ENCODE results near the gene GLIS1. TPM values are rescaled to one million over a fixed set of nuclear protein-coding genes. Genes with fewer than 3 reads are reported as not detected.

GLIS1 gene
- total RNA-seq, 1 donor from 2014 or later = 0.07 TPM

- DNase-seq (ENCODE audit: low read depth) (no peak), FAIRE-seq (no peak)
- no peak for TF ChIP-seq EZH2 (IDR thresholded peaks at IDR 0.05; ENCODE audit: insufficient read depth, low read length)
- no peak for TF ChIP-seq CTCF (IDR thresholded peaks at IDR 0.05; ENCODE audit: insufficient read depth, low read depth, low read length)
- peaks cover 99% of the 10 kb centered on the region for H4K20me1 ChIP-seq (ENCODE audit: insufficient read depth, low read length)
- no peaks in the 10 kb centered on the region for H3K36me3 ChIP-seq (ENCODE audit: insufficient read depth, low read length)
- Mint-ChIP-seq H3K27me3 (ENCODE audit: low read depth, unreplicated experiment) (peaks cover 45% of the 10 kb centered on the region), H3K4me3 (ENCODE audit: unreplicated experiment) (no peak overlapping the region), H3K4me1 (ENCODE audit: low read depth, unreplicated experiment) (no peaks in the 10 kb centered on the region), H3K9me3 (ENCODE audit: unreplicated experiment) (no peaks in the 10 kb centered on the region), H3K36me3 (ENCODE audit: low read depth, unreplicated experiment) (no peaks in the 10 kb centered on the region), H3K27ac (ENCODE audit: unreplicated experiment) (no peak overlapping the region)
- no peak overlapping the region for H3K9ac ChIP-seq (ENCODE audit: low read length)
- H3K4me1 ChIP-seq (ENCODE audit: insufficient read depth, low read length) = peaks cover 4% of the 10 kb centered on the region
- no peaks in the 10 kb centered on the region for H3K27me3 ChIP-seq (ENCODE audit: insufficient read depth, low read length)
- no peaks in the 10 kb centered on the region for H3K9me3 ChIP-seq (ENCODE audit: insufficient read depth, low read depth, low read length)
- no peak overlapping the region for H2AFZ ChIP-seq (ENCODE audit: low read depth, low read length)
- H3K79me2 ChIP-seq (ENCODE audit: insufficient read depth, low read length) = peaks cover 9% of the 10 kb centered on the region
- H3K4me2 ChIP-seq (ENCODE audit: low read length) = no peak overlapping the region
- no peak overlapping the region for H3K4me3 ChIP-seq (ENCODE audit: insufficient read depth, low read depth, low read length)
- no peak overlapping the region for H3K27ac ChIP-seq (ENCODE audit: low read depth, low read length)
These were observed 180.9 kb downstream of the GLIS1 start for GRCh38 chr1:53557830-53558738.

- peaks cover 44% of the 10 kb centered on the region for H3K27me3 Mint-ChIP-seq (ENCODE audit: low read depth, unreplicated experiment)
- H3K4me3 ChIP-seq (ENCODE audit: insufficient read depth, low read depth, low read length) = no peak overlapping the region
- H3K4me1 ChIP-seq (ENCODE audit: insufficient read depth, low read length) = peaks cover 6% of the 10 kb centered on the region
- no peak overlapping the region for H3K27ac Mint-ChIP-seq (ENCODE audit: unreplicated experiment)
- no peaks in the 10 kb centered on the region for H3K4me1 Mint-ChIP-seq (ENCODE audit: low read depth, unreplicated experiment)
- no peaks in the 10 kb centered on the region for H3K9me3 ChIP-seq (ENCODE audit: insufficient read depth, low read depth, low read length)
- DNase-seq (ENCODE audit: low read depth) (no peak), FAIRE-seq (no peak)
- TF ChIP-seq CTCF (IDR thresholded peaks at IDR 0.05; ENCODE audit: insufficient read depth, low read depth, low read length) (no peak), EZH2 (IDR thresholded peaks at IDR 0.05; ENCODE audit: insufficient read depth, low read length) (no peak)
- no peak overlapping the region for H3K4me2 ChIP-seq (ENCODE audit: low read length)
- no peak overlapping the region for H3K4me3 Mint-ChIP-seq (ENCODE audit: unreplicated experiment)
- H2AFZ ChIP-seq (ENCODE audit: low read depth, low read length) = no peak overlapping the region
- no peak overlapping the region for H3K9ac ChIP-seq (ENCODE audit: low read length)
- no peak overlapping the region for H3K27ac ChIP-seq (ENCODE audit: low read depth, low read length)
- H3K36me3 ChIP-seq (ENCODE audit: insufficient read depth, low read length) = no peaks in the 10 kb centered on the region
- H3K27me3 ChIP-seq (ENCODE audit: insufficient read depth, low read length) = no peaks in the 10 kb centered on the region
- peaks cover 9% of the 10 kb centered on the region for H3K79me2 ChIP-seq (ENCODE audit: insufficient read depth, low read length)
- no peaks in the 10 kb centered on the region for H3K36me3 Mint-ChIP-seq (ENCODE audit: low read depth, unreplicated experiment)
- no peaks in the 10 kb centered on the region for H3K9me3 Mint-ChIP-seq (ENCODE audit: unreplicated experiment)
- H4K20me1 ChIP-seq (ENCODE audit: insufficient read depth, low read length) = peaks cover 99% of the 10 kb centered on the region
These were observed 181.6 kb downstream of the GLIS1 start for GRCh38 chr1:53557369-53557768.
